Stimulated activated CD8-positive, alpha-beta memory T cell treated with anti-CD3 and anti-CD28 coated beads, Interleukin-2, amount 100 ng/mL, for 1 hour (primary cell): ENCODE data around the gene SHKBP1.
A peak's percentile ranks its signal among the peaks of the same experiment; 100 is the strongest.
"Not testable (repeated sequence)": the region's sequence is repeated elsewhere in the genome, so short reads cannot be mapped to it uniquely, and the experiment has no call there.

Experiments
- DNase-seq, 2 donors: peaks; one replicate each; pipeline ENCODE4 v3.0.0-alpha.2; 2020; ENCODE audit warnings: low read depth in 2 of 2

Gene SHKBP1, protein sequence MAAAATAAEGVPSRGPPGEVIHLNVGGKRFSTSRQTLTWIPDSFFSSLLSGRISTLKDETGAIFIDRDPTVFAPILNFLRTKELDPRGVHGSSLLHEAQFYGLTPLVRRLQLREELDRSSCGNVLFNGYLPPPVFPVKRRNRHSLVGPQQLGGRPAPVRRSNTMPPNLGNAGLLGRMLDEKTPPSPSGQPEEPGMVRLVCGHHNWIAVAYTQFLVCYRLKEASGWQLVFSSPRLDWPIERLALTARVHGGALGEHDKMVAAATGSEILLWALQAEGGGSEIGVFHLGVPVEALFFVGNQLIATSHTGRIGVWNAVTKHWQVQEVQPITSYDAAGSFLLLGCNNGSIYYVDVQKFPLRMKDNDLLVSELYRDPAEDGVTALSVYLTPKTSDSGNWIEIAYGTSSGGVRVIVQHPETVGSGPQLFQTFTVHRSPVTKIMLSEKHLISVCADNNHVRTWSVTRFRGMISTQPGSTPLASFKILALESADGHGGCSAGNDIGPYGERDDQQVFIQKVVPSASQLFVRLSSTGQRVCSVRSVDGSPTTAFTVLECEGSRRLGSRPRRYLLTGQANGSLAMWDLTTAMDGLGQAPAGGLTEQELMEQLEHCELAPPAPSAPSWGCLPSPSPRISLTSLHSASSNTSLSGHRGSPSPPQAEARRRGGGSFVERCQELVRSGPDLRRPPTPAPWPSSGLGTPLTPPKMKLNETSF

DNA sequence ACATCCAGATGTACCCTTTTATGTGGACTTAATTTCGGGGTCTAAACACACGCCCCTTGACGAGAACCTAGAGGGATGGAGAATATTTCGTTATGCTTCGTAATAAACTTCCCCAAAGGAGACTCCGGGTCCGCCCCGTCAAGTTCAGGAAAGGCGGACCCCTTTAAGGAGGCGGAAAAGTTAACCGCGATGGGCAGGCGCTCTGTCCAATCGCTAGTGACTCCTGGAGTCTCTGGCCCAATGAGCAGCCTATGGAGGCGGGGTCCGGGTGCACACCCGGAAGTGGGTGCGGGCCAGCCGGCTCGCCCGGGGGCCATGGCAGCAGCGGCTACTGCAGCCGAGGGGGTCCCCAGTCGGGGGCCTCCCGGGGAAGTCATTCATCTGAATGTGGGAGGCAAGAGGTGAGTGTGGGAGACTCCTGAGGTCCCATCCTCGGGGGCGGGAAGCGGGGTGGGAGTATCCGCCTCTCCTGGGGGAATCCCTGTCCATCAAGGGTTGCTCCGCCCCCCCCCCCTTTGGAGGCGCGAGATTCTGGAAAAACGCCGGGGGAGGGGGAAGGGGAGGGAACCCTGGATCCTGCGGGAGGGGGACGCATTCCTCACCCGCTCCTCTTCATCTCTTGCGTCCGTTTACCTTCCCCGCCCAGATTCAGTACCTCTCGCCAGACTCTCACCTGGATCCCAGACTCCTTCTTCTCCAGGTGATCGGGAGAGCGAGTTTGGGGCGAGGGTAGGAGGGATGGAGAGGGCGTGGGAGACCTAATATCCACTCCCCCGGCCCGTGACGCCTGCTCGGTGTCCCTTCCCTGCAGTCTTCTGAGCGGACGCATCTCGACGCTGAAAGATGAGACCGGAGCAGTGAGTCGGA, at the start of gene SHKBP1:
TSS of gene SHKBP1 (plus strand) at position 289 of the 867 bp plus-strand sequence. CDS start at position 316, 27 bp downstream.
- peak; percentile 86 for DNase-seq

DNA sequence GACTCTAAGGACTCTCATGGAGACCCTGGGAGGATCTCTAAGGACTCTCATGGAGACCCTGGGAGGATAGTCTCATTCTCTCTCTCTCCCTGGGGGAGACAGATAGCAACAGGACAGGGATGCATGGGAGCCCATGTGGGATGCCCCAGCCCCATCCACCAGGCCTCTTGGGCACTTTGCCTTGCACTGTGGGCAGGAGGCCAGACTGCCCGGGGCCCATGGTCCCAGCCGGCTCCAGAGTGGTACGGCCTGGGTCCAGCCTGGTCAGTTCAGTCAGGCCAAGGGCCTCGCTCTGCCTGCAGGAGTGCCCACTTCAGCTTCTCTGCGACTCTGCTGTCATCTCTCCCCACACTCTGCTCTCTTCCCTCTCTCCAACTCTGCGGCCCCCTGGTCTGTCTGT, 48.6 kb upstream of the SHKBP1 start:
- DNase-seq = no peak

DNA sequence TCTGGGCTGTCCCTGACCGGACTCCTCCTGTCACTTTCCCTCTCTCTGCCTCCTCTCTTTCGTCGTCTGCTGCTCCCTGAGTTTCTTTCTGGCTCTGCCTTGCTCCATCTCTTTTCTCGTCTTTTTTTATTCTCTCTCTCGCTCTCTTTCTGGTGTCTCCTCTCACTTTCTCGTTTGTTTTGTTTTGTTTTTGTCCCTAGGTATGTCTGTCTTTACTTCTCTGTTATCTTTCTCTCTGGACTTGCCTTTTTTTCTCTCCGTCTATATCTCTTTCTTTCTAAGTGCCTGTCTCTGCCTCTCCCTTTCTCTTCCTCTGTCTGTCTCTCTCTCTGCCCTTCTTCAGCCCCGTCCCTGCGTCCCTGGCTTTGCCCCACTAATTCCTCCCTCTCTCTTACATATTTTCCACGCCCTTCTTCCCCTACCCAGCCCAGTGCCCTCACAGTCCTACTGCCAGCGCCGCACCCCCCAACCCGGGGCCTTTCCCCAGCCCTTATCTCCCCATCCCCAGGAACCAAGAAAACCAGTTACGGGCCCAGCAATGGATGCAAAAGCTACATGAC, 48.1 kb upstream of the SHKBP1 start:
- DNase-seq = no peak

DNA sequence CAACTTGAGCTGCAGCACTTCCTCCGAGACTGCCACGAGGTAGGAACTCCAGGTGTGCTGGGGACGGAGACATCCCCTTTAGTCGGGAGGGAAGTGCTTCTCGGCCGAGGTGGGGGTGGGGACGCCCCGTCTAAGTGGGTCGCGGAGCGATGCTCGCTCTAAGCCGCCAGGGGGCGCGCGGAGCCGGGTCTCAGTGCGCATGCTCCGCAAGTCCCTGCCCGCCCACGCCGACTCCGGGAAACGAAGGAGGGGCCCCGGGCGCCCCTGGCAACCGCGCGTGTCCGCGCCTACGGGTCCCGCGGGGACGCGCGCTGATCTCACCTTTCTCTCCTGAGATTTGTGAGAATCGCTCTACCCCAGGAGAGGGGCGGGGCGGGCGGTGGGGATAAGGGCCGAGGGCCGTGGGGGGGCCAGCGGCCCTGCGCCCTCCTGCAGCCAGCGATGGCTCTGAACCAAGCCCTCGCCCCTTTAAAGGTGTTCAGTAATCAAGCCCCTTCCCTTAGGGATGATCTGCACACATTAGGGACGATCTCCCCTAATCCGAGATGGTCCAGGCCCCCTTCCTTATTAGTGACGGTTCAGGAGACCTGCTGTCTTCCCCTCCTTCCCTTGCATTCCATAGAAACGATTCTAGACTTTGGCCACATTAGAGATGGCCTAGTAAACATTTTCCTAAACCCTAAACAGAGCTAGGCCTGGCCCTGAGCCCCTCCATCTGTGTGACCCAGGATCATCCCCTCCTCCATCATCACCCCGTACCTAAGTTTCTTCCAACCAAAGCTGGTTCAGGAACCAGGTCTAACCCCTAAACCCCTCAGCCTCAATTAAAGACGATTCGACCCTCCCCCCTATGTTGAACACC, 47.3 kb upstream of the SHKBP1 start:
- peak; percentile 78 to 83 for DNase-seq

DNA sequence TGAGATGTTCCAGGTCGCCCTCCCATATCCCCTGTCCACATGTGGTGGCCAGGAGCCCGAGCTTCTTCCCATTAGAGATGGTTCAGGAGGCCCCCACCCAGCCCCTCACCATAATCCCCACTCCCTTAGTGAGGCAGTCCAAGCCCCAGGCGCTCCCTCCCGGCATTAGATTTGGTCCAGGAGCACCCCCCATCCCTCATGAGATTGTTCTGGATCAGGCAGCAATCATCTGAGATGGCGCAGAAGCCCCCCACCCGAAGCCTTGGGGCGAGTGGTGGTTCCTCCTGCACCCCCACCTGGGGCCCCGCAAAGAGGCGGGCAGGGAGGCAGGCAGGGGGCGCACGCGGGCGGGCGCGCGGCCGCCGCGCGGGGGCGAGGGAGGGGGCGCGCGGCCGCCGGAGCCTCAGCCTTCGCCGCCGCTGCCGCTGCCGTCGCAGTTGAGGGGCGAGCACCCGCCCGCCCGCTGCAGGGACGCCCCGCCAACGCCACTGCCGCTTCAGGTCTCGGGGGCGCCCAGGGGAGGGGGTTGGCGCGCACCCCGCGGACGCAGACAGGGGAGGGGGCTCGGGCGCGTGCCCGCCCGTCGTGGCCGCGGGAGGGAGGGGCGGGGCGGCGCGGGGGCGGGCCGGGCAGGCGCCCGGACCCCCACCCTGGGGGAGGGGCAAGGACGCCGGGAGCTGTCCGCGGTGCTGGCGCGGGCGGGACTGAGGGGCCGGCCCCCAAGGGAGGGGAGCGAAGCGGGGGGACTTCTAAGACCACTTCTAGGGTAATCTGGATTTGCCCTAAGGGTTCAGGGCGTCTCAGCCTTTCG, 46.4 kb upstream of the SHKBP1 start:
- DNase-seq = no peak

DNA sequence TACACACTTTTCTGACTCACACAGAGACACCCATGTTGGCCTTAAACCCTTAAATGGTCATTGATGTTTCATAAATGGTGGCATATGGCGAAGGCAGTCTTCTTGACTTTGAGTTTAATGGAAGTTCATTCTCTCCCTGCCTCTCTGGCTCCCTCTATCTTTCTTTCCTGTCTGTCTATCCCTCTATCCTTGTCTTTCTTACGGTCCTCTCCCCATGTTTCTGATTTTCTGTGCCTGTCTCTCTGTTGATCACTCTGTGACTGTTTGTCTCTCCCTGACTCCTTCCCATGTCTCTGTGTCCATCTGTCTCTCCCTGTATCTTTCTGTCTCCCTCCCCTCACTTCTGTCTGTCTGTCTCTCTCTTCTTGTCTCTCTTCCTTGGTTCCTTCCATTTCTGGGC, 43.2 kb upstream of the SHKBP1 start:
- DNase-seq = no peak

DNA sequence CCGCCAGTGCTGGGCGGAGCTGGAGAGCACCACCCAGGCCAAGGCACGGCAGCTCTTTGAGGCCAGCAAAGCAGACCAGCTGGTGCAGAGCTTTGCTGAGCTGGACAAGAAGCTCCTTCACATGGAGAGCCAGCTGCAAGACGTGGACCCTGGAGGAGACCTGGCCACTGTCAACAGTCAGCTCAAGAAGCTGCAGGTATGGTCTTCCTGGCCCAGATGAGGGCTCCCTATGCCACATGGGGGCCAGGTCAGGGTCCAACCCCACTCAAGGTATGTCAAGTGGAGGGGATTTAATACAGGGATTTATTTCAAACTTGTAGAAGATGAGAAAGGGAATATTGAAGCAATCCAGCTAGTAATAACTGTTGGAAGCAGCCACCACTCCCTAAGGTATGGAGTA, 42.5 kb upstream of the SHKBP1 start:
- no peak for DNase-seq

- DNase-seq = no peak
These were observed 37.6 kb upstream of the SHKBP1 start for GRCh38 chr19:40539070-40539469.

GRCh38 chr19:40542202-40542859, 34.3 kb upstream of the SHKBP1 start:
- no peak for DNase-seq

- DNase-seq = no peak
These were observed 33.6 kb upstream of the SHKBP1 start for GRCh38 chr19:40543029-40543597.

- not testable (repeated sequence) for DNase-seq
These were observed 30.4 kb upstream of the SHKBP1 start for GRCh38 chr19:40546153-40546841.

GRCh38 chr19:40547190-40547589, 29.5 kb upstream of the SHKBP1 start:
- not testable (repeated sequence) for DNase-seq

GRCh38 chr19:40547836-40548235, 28.8 kb upstream of the SHKBP1 start:
- no peak for DNase-seq

- DNase-seq = peak; percentile 26 to 58
These were observed 27.5 kb upstream of the SHKBP1 start for GRCh38 chr19:40549007-40549708.

- no peak for DNase-seq
These were observed 25.7 kb upstream of the SHKBP1 start for GRCh38 chr19:40550951-40551350.

DNA sequence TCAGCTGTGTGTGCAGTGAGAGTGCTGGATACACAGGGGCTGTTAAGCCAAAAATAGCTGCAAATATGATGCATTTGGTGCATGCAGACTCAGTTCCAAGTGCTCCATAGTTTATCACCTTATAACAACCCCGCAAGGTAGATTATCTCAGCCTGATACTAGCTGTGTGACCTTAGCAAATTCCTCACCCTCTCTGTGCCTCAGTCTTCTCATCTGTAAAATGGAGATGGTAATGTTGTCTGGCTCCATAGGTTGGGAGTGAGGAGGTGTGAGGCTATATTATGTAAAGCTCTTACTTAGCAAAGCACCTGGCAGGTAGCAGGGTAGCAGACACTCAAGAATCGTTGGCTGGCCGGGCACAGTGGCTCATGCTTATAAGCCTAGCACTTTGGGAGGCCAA, 23.8 kb upstream of the SHKBP1 start:
- no peak for DNase-seq

DNA sequence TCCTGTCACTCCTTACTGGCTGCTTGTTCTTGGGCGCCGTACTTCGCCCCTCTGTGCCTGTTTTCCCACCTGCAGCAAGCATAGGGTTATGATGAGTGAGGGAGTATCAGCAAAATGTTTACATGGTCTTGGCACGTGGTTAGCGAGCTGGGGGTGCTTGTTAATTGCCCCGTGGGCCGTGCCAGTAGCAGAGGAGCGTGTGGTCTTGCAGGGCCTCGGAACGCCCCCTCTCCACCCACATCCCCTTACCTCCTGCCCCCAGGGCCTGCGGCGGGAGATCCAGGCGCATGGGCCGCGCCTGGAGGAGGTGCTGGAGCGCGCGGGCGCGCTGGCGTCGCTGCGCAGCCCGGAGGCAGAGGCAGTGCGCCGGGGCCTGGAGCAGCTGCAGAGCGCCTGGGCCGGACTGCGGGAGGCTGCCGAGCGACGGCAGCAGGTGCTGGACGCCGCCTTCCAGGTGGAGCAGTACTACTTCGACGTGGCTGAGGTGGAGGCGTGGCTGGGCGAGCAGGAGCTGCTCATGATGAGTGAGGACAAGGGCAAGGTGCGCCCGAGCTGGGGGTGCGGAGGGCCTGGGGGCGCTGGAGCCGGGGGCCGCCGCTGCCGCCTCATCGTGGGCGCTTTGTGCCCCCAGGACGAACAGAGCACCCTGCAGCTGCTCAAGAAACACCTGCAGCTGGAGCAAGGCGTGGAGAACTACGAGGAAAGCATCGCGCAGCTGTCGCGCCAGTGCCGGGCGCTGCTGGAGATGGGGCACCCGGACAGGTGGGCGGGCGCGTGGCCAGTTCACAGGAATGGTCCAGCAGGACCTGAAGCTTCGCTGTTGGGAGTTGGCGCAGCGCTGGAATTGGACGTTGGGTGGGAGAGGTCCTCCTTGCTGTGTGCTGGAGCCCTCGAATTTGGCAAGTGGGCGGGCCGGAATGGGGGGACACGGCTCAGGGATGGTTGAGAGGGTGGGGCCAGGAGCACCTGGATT, 22.5 kb upstream of the SHKBP1 start:
- DNase-seq = no peak
